Esophagus squamous epithelium (tissue), 5 donors: Measurements from ENCODE around the gene TAS2R9. TPM values are rescaled to one million over a fixed set of nuclear protein-coding genes. Genes with fewer than 3 reads are reported as not detected.

Source experiments
- DNase-seq: peaks from one replicate; lab custom pipeline; 2025; lab: John Stamatoyannopoulos, UW
- H3K27ac ChIP-seq, 4 donors: fragments of 200-600 bp; sonication (generic); one replicate each; pipeline ENCODE4 v1.5.1; 2016 to 2019; ENCODE audit warnings: mild to moderate bottlenecking in 1 of 4
- H3K27me3 ChIP-seq, 4 donors: fragments of 200-600 bp; sonication (generic); 1 replicate in 3 of 4; 2 replicates in 1 of 4; pipeline versions ENCODE4 v1.5.1 to v1.6.0; 2017 to 2021; ENCODE audit warnings: antibody characterized with exemption in 1 of 4
- H3K36me3 ChIP-seq, 3 donors: fragments of 200-600 bp; sonication (generic); one replicate each; pipeline ENCODE4 v1.5.1; 2016 to 2019
- H3K4me1 ChIP-seq, 3 donors: fragments of 200-600 bp; sonication (generic); one replicate each; pipeline ENCODE4 v1.5.1; 2017 to 2019
- H3K4me3 ChIP-seq, 4 donors: fragments of 200-600 bp; sonication (generic); 1 replicate in 3 of 4; 2 replicates in 1 of 4; pipeline ENCODE4 v1.5.1; 2016 to 2019; ENCODE audit warnings: mild to moderate bottlenecking in 2 of 4, moderate library complexity in 1 of 4
- H3K9me3 ChIP-seq, 3 donors: fragments of 200-600 bp; sonication (generic); one replicate each; pipeline ENCODE4 v1.5.1; 2016 to 2019
- CTCF ChIP-seq, 6 experiments: fragments of 450-650 bp in 4 of 6; fragments of 200-600 bp in 2 of 6; sonication (generic) in 2 of 6; IDR thresholded peaks; one replicate each; pipeline ENCODE4 v1.5.1; 2016 to 2019; ENCODE audit warnings: antibody characterized with exemption in 6 of 6, mild to moderate bottlenecking in 4 of 6, moderate library complexity in 4 of 6
- POLR2A ChIP-seq, 4 donors: fragments of 450-650 bp; IDR thresholded peaks; one replicate each; pipeline ENCODE4 v1.6.1; 2017; ENCODE audit warnings: antibody characterized with exemption in 4 of 4, mild to moderate bottlenecking in 4 of 4, moderate library complexity in 3 of 4
- WGBS, 2 donors: methylation state at CpG; one replicate each; pipeline ENCODE4 v1.1.5; 2018; 5-methylcytosine and 5-hydroxymethylcytosine counted together
- intact Hi-C: fragments of 100-400 bp; cut with DNase I; formaldehyde crosslinking; loops from one replicate; pipeline ENCODE4 v1.15.0; 2022
- small RNA-seq, 4 donors: library from RNA; depleted of rRNA; stranded (forward); fragments of <200 nt; gene quantifications; one replicate each; pipeline ENCODE3, GENCODE V24; 2016
- total RNA-seq, 4 donors: library from RNA; depleted of rRNA; stranded (reverse); fragments of >200 nt; gene quantifications; one replicate each; pipeline ENCODE4 v1.1.0, GENCODE V29; 2016
- donor health status: DM: yes; HTN: yes; CAD: no.

TAS2R9 gene
- total RNA-seq, 4 donors from 2014 or later, result 0.66 TPM; not detected in 3

- no peak overlapping the region for H3K27ac ChIP-seq
- H3K36me3 ChIP-seq, result no peaks in the 10 kb centered on the region
- intact Hi-C loops, result loop anchor here (10.0 kb wide), 1 partner anchor 85 kb away; the partner anchor contains the start of gene STYK1
- no peaks in the 10 kb centered on the region for H3K4me1 ChIP-seq
- WGBS, 2 donors, result 29 to 39% methylated on average over 2 of the region's 2 CpGs
- no peak overlapping the region for H3K4me3 ChIP-seq
- H3K9me3 ChIP-seq, result peaks cover 5 to 15% (median 13%) of the 10 kb centered on the region in 3 donors
- no peak for DNase-seq
- peaks cover 0 to 18% (median 0%) of the 10 kb centered on the region in 4 donors for H3K27me3 ChIP-seq
- TF ChIP-seq POLR2A (IDR thresholded peaks at IDR 0.05) (no peak), CTCF (IDR thresholded peaks at IDR 0.05) (no peak)
Observed at GRCh38 chr12:10759657-10760056, 50.3 kb downstream of the TAS2R9 start.

Small RNA genes within 50 kb of the gene (small RNA-seq; reads per million reads assigned to genes)
- 0 to 0.09 (median 0) reads per million in 4 donors for gene PRR4

Other genes with a start within 250 kb of the TAS2R9 start
- gene MAGOHB, start 196.6 kb downstream of the TAS2R9 start, total RNA-seq, result 10 to 100 TPM in 2 of 4 donors, 1 to 10 TPM in 2; 5.4 to 25.1 (median 9.8) TPM
- 10 to 100 TPM in 1 of 4 donors, 1 to 10 TPM in 3; 3.4 to 11.7 (median 8.2) TPM for gene STYK1, start 136.1 kb downstream of the TAS2R9 start, total RNA-seq
- 100 to 1,000 TPM; 318 to 484 (median 370) TPM for gene YBX3, start 86.8 kb downstream of the TAS2R9 start, total RNA-seq
- gene TAS2R7, start 7.5 kb downstream of the TAS2R9 start, total RNA-seq, result under 1 TPM in 1 of 4 donors, not detected in 3; 0.40 TPM
- gene TAS2R8, start 2.9 kb downstream of the TAS2R9 start, total RNA-seq, result not detected
- gene TAS2R10, start 16.2 kb upstream of the TAS2R9 start, total RNA-seq, result under 1 TPM in 2 of 4 donors, not detected in 2; 0.26 to 0.38 TPM
- gene PRR4, start 39.3 kb upstream of the TAS2R9 start, total RNA-seq, result 100 to 1,000 TPM in 1 of 4 donors, 1 to 10 TPM in 1, under 1 TPM in 1, not detected in 1; 0.76 to 159 (median 1.4) TPM
- 10 to 100 TPM in 3 of 4 donors, 1 to 10 TPM in 1; 5.3 to 38.5 (median 11.6) TPM for gene PRH1, start 74.1 kb upstream of the TAS2R9 start, total RNA-seq
- 1 to 10 TPM in 1 of 4 donors, under 1 TPM in 1, not detected in 2; 0.88 to 2.3 TPM for gene TAS2R13, start 99.4 kb upstream of the TAS2R9 start, total RNA-seq
- 1 to 10 TPM in 1 of 4 donors, under 1 TPM in 1, not detected in 2; 0.68 to 7.0 TPM for gene PRH2, start 119.1 kb upstream of the TAS2R9 start, total RNA-seq
- 1 to 10 TPM in 3 of 4 donors, under 1 TPM in 1; 0.80 to 3.2 (median 1.7) TPM for gene TAS2R14, start 129.1 kb upstream of the TAS2R9 start, total RNA-seq
- 1 to 10 TPM in 2 of 4 donors, not detected in 2; 2.0 to 2.3 TPM for gene TAS2R50, start 176.7 kb upstream of the TAS2R9 start, total RNA-seq
- 1 to 10 TPM in 2 of 4 donors, not detected in 2; 1.2 to 2.3 TPM for gene TAS2R20, start 188.1 kb upstream of the TAS2R9 start, total RNA-seq
- gene TAS2R19, start 212.5 kb upstream of the TAS2R9 start, total RNA-seq, result 1 to 10 TPM in 3 of 4 donors, under 1 TPM in 1; 0.29 to 5.9 (median 2.1) TPM
- gene TAS2R31, start 221.2 kb upstream of the TAS2R9 start, total RNA-seq, result 1 to 10 TPM in 3 of 4 donors, not detected in 1; 1.7 to 6.5 (median 2.8) TPM